NCI-H2171 treated with DMSO at 0.1 percent for 48 hours (cell line): ENCODE data around the gene MKRN2.
"Not testable (repeated sequence)": the region's sequence is repeated elsewhere in the genome, so short reads cannot be mapped to it uniquely, and the experiment has no call there.

Experiments
- DNase-seq: peaks from one replicate; lab custom pipeline; 2025; lab: John Stamatoyannopoulos, UW

Gene MKRN2, protein sequence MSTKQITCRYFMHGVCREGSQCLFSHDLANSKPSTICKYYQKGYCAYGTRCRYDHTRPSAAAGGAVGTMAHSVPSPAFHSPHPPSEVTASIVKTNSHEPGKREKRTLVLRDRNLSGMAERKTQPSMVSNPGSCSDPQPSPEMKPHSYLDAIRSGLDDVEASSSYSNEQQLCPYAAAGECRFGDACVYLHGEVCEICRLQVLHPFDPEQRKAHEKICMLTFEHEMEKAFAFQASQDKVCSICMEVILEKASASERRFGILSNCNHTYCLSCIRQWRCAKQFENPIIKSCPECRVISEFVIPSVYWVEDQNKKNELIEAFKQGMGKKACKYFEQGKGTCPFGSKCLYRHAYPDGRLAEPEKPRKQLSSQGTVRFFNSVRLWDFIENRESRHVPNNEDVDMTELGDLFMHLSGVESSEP

DNA sequence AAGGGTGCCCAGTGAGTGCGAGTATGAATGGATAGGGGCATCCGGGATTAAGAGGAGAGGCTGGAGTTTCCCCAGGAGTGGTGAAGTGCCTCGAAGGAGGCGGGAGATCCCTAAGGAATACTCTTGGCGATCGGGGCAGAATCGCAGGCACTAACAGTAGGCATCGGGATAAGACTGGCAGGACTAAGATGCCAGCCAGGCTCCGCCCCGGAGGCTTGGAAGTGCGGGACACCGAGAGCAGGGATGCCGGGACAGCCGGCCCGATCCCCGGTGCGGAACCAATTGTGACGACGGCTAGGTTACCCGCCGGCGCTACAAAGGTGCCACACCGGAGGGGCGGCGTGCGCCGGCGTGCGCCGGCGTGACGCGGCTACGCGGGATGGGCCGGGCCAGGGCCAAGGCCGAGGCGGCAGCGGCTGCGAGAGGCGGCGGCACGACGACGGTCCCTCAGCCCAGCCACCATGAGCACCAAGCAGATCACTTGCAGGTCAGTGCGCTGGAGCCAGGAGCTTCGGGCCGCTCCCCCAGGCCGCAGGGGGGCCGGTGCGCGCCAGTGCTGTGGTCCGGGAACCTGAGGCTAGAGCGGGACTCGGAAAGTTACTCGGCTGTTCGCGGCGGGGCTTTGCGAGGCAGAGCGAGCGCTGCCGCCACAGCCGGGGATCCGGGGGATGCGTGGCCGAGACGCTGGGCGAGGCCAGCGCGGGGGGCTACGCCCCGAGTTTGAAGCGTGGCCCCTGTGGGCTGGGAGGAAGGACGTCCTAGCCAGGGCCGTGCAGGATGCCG is at the start of gene MKRN2:
MKRN2 (plus strand) TSS at position 398 of the 783 bp plus-strand sequence; CDS start at position 462, 64 bp downstream.
- DNase-seq: peak; percentile 69

DNA sequence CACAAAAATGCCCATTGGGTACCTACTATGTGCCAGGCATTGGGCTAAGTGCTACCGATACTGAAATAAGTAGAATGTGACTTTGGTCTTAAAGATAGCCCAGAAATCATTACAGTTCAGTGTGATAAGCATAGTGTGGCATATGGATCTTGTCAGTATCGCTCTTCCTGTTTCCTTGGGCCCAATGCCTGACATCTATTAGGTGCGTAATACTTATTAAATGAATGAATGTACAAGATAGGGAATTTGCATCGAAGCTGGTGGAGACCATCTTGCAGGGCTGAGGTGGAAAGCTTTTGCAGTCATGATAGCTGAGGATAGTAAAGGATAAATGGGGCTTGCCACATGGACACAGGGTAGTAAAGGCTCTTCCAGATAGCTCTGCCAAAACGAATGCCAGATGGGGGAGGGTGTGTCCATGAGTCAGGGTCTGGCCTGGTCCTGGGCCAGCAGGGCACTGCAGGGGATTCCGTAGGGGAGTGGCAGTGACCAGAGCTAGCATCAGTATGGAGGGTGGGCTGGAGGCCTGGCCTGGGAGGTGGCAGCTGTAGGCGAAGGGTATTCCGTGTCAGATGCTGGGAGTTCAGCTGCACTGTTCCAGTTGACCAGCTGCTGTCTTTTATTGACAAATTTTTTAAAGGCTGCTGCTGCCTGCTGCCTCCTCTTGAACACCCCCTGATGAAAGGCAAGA is 49.2 kb upstream of the MKRN2 start:
- peak; percentile 77 for DNase-seq

DNA sequence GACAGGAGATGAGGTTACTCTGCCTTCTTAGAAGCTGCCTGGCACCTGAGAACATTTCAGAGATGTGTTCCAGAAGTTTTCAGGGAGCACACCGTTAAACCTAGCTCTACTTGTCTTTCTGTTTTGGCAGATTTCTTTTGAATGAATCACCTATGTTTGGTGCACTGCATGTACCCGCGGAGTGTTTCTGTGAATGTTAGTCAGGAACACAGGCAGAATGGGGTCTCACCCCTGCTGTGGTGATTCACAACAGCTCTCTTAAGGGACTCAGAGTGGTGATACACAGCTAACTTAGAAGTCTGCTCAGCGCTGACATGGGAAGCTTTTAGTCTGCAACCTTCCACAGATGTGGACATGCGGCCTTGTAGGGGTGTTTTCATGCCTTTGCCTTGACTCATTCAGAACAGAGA is 48.6 kb upstream of the MKRN2 start:
- DNase-seq: no peak

DNA sequence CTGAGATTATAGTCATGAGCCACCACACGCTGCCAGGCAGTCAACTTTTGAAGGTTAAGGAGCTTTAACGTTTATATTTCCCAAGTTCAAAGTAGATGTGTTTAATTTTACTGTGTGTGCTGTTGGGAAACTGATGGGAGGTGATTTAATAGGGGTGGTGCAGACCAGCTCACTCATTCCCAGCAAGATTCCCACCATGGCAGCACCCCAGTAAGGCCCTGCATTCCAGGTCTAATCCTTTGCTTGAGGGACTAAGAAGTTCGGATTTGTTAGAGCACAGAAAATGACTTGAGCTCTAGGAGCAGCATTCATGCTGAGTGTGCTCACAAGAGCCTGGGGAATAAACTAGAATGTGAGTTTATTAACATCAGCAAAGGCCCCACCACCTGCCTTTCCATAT is 47.4 kb upstream of the MKRN2 start:
- no peak for DNase-seq

DNA sequence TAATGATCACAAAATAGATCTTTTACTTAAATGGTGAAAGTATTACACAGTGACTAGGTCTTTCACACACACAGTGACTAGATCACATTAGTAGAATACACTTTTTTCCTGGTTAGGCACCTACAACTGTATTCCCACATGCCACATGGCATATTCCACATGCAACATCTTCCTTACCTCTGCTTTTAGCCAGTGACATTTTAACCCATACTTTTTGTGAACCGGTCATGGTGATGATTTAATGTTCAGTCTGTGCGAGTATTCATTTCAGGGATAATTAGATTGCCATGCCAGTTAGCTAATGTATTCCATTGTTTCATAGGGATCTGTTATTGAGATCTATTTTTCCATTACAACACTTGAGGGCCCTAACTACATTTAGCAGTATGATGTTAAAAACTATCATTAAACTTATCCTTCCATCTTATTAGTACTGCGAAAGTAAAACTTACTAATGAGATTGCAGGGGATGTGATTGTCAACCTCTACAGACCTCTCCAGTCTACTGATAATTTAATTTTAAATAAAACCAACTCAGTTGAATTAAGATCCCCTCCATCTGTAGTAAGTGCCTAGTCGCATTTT is 44.3 kb upstream of the MKRN2 start:
- DNase-seq: no peak

DNA sequence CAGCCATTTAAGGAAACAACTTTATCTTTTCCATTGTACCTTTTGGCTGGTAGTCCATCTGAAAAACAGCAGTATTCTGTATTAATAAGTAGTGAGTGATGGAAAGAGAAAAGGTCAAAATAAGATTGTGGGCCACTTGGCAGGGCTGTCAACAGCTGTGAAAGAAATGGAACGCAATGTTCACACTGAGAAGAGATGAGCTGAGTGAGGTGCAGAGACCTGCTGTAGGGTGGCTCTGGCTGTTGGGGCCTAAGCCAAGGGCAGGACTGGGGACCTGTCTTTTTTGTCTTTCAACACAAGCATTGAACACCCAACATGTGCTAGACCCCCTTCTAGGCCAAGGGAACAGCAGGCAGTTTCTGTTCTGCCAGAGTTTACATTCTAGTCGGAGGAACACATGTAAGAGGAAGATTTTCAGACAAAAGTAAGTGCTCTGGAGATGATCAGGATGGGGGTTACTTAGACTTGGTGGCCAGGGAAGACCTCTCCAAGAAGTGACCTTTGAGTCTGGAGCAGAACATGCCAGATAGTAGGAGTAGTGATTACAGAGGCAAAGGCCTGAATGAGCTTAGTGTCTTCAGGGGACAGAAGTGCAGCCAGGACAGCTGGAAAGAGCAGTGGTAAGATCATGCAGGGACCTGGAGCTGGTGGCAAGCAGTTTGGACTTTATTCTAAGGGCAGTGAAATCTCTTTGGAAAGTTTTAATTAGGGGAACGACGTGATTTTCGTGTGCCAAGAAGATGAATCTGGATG is 43.0 kb upstream of the MKRN2 start:
- no peak for DNase-seq

DNA sequence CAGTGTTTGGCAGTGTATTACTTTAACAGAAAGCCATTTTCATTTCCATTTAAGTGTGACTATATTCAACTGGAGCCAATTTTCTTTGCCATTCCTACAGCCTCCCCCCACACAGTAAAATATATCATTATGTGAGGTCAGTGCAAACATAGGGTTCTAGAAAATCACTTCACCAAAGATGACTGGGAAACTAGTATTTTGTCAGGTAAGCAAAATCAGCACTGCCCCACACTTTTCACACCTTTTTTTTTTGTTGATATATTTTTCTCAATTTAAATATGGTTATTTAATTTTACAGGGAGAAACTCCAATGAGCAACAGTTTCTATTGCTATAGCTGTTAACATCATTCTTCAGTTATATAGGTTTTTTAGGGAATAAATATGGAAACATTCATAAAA is 41.3 kb upstream of the MKRN2 start:
- DNase-seq: no peak

DNA sequence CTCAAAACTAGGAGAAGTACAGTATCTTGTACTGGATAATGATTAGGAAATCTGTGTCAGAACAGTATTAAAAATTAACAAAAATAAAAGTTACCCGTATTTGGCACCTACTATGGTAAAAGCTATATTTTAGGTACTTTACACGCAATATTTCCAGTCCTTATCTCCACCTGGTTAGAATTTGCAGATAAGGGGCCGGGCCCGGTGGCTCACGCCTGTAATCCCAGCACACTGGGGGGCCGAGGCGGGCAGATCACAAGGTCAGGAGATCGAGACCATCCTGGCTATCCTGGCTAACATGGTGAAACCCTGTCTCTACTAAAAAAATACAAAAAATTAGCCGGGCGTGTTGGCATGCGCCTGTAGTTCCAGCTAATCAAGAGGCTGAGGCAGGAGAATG is 40.0 kb upstream of the MKRN2 start:
- DNase-seq: no peak

DNA sequence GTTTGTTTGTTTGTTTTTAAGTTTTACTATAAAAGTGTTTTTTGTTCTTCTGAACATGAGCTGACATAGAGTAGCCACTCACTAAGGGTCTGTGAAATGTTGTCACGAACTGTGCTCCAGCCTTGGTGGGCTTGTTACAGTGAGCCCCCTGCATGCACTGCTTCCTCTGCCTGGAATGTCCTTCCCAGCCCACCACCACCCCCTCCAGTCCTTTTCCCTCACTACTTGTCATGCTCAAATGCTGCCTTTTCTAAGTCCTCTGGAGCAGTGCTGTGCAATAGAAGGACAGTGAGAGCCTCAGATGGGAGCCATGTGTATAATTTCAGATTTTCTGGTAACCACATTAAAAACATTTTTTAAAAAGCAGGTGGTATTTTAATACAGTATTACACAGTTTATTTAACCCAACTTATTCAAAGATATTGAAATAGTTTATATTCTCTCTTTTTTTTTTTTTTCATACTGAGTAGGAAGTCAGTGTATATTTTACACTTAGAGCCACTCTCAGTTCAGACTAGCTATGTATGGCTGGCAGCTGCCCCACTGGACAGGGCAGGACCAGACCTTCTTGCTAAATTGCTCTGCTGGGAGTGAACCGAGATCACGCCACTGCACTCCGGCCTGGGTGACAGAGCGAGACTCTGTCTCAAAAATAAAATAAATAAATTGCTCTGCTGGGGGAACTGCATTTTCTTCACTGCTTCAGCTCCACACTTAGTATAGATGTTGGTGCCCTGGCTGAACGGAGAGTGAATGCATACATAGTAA is 38.4 kb upstream of the MKRN2 start:
- DNase-seq: no peak

DNA sequence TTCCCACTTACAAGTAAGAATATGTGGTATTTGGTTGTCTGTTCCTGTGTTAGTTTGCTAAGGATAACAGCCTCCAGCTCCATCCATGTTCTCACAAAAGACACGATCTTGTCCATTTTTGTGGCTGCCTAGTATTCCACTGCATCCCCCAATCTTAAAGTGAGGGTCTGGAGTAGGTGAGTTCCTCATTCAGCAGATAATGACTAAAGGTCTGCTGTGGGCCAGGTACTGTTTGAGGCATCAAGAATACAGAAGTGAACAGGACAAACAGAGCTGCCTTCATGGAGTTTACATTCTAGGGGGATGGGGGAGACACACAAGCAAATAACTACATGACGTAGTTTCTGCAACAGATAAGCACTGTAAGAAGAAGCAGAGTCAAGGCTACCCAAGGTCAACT is 35.9 kb upstream of the MKRN2 start:
- no peak for DNase-seq

DNA sequence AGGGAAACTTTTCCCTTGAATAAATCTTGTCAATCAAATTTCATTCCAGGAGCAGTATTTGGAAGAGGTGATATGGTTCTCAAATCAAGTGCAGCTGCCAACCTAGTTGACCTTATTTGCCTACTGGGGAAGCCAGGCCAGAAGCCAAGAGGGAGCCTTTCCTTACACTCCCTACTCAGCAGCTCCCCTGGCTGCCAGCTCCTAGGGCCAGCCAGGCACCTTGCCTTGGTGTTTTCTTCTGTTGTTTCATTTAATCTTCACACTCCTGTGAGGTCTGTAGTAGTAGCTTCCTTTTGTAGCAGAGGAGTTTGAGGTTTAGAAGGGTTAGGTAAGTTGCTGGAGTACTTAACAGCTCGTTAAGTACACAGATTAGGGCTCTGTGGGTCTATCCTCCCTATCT is 34.2 kb upstream of the MKRN2 start:
- DNase-seq: no peak

DNA sequence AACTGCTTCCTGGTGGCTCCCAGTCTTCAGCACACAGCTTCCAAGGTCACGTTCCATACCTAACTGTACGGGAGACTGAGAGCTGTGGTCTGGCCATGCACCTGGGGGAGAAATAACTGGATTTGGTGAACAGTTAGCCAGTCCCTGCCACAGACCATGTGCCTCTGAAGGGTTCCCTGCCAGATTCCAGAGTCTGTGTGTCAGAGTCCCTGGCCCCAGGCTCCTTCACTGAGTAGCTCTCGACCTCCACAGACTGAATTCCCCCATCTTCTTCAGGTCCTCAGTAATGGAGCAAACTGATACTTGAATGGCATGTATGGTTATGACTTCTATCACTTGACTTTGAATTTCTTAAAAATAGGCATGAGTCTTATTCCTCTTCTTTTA is 29.1 kb upstream of the MKRN2 start:
- DNase-seq: no peak

DNA sequence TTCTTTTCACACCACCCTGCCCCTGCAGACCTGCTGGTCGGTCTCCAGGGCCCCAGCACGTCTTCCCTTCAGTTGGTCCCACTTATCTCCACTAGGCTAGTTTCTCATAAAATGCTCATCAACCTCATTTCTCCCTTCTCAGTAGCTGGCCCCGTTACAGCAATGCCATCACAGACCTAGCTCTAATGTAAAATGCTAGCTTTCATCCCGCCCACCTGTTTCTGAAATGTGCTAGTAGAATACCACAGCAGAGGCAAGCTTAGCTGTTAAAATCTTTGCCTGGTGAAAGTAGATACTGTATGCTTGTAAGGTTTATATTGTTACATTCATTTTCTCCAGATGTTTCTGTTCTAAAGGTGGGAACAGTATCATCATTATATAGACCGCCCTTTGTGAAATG is 24.7 kb upstream of the MKRN2 start:
- DNase-seq: no peak

DNA sequence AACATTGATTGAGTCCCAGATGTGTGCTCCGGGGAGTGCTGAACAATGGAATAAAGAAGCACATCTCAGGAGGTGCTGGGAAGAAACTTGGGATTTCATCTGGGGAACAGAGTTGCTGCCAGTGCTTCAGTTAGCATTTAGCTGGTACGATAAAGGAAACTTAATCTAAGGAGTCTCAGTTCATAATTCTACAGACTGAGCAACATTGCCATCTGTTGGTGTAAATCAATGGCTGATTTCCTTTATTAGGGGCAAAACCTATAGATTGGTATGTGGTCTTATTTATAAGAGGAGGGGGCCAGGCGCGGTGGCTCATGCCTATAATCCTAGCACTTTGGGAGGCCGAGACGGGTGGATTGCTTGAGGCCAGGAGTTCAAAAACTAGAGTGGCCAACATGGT is 20.5 kb upstream of the MKRN2 start:
- DNase-seq: peak; percentile 8

DNA sequence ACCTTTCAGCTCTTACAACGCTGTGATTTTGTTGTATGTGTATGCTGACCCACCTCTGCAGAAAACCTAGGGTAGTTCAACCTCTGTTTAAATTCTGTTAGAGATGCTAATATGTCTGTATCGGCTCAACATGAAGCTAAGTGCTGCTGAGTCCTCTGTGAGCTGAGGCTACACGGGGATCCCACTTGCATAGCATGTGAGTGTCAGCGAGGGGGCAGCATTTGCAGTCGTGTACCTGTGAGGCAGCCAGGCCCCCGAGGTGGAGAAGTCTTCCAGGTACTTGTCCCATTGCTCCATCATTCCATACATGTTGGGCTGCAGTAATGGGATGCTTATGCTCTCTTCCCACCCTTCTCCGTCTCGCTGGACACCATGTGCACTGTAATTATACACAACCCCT is 15.3 kb upstream of the MKRN2 start:
- DNase-seq: no peak

DNA sequence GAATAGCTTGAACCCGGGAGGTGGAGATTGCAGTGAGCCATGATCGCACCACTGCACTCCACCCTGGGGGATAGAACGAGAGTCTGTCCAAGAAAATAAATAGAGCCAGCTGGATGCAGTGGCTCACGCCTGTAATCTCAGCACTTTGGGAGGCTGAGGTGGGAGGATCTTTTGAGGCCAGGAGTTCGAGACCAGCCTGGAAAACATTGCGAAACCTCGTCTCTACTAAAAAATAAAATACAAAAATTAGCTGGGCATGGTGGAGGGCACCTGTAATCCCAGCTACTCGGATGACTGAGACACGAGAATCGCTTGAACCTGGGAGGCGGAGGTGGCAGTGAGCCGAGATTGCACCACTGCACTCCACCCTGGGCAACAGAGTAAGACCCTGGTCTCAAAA is 13.4 kb upstream of the MKRN2 start:
- DNase-seq: not testable (repeated sequence)

DNA sequence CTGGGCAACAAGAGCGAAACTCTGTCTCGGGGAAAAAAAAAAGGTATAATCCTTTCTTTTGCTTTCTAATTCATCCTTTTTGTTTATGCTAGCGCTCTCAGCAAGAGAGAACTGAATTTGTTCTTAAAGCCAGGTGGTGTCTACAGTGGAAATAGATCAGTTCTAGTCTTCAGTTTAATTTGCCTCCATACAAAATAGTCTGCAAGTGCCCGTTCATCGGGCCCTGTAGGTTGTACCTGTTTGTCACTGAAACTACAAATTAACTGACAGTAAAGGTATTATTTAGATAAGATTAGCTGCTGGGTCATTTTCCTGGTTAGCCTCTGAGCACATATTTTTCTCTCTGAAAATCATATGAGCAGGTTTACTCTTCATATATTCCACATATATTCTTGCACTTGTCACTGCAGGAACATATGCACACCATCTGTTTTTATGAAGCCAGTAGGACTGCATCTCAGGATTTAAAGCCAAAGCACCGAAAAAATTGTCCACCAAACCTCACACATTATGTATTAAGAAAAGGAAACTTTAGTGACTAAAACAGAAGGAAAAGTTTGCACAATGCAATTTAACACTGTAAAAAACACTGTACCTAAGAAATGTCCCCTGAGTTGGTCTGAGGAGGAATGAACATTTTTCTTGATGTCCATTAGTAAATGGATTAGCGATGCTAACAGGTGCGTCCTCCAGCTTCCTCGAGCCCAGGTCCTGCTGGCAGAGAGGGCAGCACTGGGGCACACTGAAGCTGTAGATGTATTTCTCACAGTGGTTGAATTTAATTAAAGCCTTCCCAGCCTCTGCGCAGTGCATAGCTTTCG is 12.0 kb upstream of the MKRN2 start:
- no peak for DNase-seq

DNA sequence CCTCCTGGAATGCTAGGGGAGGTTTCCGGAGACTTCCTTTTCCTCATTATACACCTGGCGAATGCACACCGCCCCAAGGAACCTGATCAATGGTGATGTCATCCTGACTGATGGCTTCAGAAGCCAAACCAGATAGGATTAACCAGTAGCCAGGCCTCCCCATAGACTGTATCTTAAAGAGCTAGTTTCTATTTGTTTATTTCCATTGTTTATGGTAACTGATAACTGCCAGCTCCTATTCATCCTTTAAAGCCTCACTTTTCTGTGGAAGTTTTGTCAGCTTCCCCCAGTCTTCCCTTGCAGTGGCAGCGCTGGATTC is 11.5 kb upstream of the MKRN2 start, which contains the start of gene MKRN2OS:
MKRN2OS (minus strand) TSS at position 27 of the 319 bp plus-strand sequence. CDS start 35 bp downstream, outside the sequence.
- DNase-seq: peak; percentile 19

DNA sequence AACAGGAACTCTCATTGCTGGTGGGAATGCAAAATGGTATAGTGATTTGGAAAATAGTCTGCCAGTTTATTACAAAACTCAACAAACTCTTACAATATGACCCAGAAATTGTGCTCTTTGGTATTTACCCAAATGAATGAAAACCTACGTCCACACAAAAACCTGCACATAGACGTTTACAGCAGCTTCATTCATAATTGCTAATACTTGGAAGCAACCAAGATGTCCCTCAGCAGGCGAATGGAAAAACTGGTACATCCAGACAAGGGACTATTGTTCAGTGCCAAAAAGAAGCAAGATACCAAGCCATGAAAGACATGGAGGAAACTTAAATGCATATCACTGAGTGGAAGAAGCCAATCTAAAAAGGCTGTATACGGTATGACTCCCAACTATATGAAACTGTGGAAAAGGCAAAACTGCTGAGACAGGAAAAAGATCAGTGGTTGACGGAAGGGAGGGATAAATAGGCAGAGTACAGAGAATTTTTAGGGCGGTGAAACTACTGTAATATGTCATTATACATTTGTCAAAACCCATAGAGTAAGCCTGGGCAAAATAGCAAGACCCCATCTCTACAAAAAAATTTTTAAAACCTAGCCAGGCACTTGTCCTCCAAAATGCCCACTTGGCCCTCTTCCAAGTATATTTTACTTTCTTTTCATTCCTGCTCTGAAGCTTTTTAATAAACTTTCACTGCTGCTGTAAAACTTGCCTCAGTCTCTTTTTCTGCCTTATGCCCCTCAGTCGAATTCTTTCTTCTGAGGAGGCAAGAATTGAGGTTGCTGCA is 6.7 kb upstream of the MKRN2 start:
- no peak for DNase-seq
